ENCODE data around the gene PRSS53. TPM values are rescaled to one million over a fixed set of nuclear protein-coding genes. Genes with fewer than 3 reads are reported as not detected.
A peak's percentile ranks its signal among the peaks of the same experiment; 100 is the strongest.

Gene PRSS53
- polyA plus RNA-seq, 1 of the 3 experiments (the other 2 are of a cell fraction) = 3.1 TPM

DNA sequence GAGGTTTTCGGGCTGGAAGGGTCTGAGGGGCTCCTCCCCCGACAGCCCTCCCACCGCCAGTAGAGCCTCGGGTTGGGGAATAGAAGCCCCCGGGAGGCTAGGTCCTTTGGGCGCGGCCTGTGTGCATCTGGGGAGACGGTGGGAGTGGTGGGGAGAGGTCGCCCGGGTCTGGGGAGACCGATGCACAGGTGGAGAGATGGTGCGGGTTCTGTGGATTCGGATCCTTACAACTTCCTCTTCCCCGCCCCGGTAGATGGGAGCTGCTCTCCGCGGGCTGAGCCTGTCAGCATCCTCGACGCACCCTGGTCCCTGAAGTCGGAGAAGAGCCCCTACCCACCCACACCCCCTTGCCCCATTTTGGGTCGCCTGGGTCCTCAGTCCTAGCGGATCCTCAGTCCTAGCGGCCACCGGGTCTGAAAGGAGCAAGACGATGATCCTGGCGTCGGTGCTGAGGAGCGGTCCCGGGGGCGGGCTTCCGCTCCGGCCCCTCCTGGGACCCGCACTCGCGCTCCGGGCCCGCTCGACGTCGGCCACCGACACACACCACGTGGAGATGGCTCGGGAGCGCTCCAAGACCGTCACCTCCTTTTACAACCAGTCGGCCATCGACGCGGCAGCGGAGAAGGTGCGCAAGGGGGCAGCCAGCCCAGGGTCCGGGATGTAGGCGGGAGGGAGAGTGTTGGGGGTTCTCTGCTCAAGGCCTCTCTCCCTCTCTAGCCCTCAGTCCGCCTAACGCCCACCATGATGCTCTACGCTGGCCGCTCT, 20.2 kb upstream of the PRSS53 start:
- WGBS (ENCODE audit: low lambda C conversion rate) = 24% methylated on average over 19 of the region's 57 CpGs
- Histone ChIP-seq H3K9me3 (no peaks in the 10 kb centered on the region), H4K20me1 (ENCODE audit: insufficient read depth) (no peaks in the 10 kb centered on the region), H3K79me2 (ENCODE audit: insufficient read depth) (peaks cover 23% of the 10 kb centered on the region), H3K9me2 (no peaks in the 10 kb centered on the region), H3K4me2 (peak overlapping the region; percentile 94), H2AFZ (ENCODE audit: low read depth) (no peak overlapping the region; the same call in 1 of the 2 replicates), H3K27me3 (ENCODE audit: insufficient read depth) (no peaks in the 10 kb centered on the region), H3F3A (replicated peaks; ENCODE audit: insufficient read depth) (peaks cover 7% of the 10 kb centered on the region), H3K36me3 (replicated peaks in 1 of 2; ENCODE audit: control insufficient read depth in 1 of 2, insufficient read depth in 2 of 2, low read length in 1 of 2) (peaks cover 19 to 36% of the 10 kb centered on the region in 2 experiments), H3K27ac (ENCODE audit: low read depth in 2 of 2, low read length in 1 of 2) (peak overlapping the region in 1 of 2 experiments; percentile 86; a peak in 2 of 4 replicates), H3K9ac (peak overlapping the region; percentile 97), H3K4me1 (ENCODE audit: control insufficient read depth in 1 of 2, insufficient read depth in 2 of 2, low read depth in 1 of 2, low read length in 1 of 2) (peaks cover 8 to 25% of the 10 kb centered on the region in 2 experiments; a peak in 2 of 4 replicates), H3K4me3 (ENCODE audit: low read depth in 2 of 2, low read length in 1 of 2) (peak overlapping the region; percentile 94 to 98)
- DNase-seq = no peak
- POLR2A ChIA-PET = interaction anchor here (3.2 kb wide), 1 partner anchor 8 kb away, joined by 12 read pairs; the partner anchor contains the start of gene KAT8
- CTCF ChIA-PET = interaction anchor here (1.1 to 1.8 kb wide), 3 partner anchors 26 to 37 kb away, joined by 3 to 8 read pairs (median 3); no protein-coding TSS in a partner anchor
- no peak for TF ChIP-seq ELF1 (IDR thresholded peaks at IDR 0.05)
- no peak for TF ChIP-seq EP300 (IDR thresholded peaks at IDR 0.05; ENCODE audit: borderline replicate concordance in 1 of 2, low read depth in 1 of 2, low read length in 1 of 2)
- TF ChIP-seq, protein P1, sequence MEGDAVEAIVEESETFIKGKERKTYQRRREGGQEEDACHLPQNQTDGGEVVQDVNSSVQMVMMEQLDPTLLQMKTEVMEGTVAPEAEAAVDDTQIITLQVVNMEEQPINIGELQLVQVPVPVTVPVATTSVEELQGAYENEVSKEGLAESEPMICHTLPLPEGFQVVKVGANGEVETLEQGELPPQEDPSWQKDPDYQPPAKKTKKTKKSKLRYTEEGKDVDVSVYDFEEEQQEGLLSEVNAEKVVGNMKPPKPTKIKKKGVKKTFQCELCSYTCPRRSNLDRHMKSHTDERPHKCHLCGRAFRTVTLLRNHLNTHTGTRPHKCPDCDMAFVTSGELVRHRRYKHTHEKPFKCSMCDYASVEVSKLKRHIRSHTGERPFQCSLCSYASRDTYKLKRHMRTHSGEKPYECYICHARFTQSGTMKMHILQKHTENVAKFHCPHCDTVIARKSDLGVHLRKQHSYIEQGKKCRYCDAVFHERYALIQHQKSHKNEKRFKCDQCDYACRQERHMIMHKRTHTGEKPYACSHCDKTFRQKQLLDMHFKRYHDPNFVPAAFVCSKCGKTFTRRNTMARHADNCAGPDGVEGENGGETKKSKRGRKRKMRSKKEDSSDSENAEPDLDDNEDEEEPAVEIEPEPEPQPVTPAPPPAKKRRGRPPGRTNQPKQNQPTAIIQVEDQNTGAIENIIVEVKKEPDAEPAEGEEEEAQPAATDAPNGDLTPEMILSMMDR (IDR thresholded peaks at IDR 0.05) = no peak
- TF ChIP-seq GABPA (IDR thresholded peaks at IDR 0.05; ENCODE audit: low read depth) = no peak
- TF ChIP-seq RFX5 (IDR thresholded peaks at IDR 0.05; ENCODE audit: low read length) = no peak

DNA sequence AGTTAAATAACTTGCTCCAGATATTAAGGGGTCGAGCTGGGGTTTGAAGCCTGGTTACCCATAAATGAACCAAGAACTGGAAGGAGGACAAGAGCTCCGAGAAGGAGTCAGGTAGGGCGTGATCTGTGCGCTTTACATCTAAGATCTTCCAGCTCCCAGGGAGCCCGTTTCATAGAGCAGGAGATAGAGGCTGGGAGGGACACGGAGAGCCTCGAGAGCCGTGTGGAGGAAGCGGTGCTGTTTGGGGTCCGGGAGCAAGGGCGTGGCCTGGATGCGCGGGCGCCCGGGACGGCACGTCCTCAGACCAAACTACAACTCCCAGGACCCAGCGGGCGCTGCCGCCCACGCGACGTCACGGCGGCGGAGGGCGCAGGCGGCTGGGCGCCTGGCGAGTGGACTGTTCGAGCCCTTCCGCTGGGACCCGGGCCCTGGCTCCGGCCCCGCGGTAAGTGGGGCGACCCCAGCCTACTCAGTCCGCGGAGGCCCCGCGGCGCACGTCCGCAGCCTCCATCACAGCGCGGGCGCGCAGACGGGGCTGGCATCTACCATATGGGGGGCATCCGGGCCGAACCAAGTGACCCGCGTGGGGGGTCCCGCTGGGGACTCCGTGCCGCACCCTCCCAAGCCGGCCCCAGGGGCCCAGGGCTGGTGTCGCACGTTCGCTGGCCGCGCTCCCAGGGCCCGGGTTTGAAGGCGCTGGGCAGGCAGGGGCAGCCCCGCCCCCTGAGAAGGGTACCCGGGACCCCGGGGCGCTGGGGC, 19.5 kb upstream of the PRSS53 start, which contains the start of gene BCKDK:
TSS of gene BCKDK (plus strand) at position 352 of the 759 bp plus-strand sequence. CDS start 838 bp downstream, outside the sequence.
- WGBS (ENCODE audit: low lambda C conversion rate) = 24% methylated on average over 14 of the region's 68 CpGs
- peak; percentile 93 for DNase-seq
- Histone ChIP-seq H3K9me3 (no peaks in the 10 kb centered on the region), H3K36me3 (replicated peaks in 1 of 2; ENCODE audit: control insufficient read depth in 1 of 2, insufficient read depth in 2 of 2, low read length in 1 of 2) (peaks cover 19 to 36% of the 10 kb centered on the region in 2 experiments), H3K4me1 (ENCODE audit: control insufficient read depth in 1 of 2, insufficient read depth in 2 of 2, low read depth in 1 of 2, low read length in 1 of 2) (peaks cover 8 to 25% of the 10 kb centered on the region in 2 experiments; a peak in 2 of 4 replicates), H3K4me2 (peak within 1 kb of the TSS; percentile 94), H3K27me3 (ENCODE audit: insufficient read depth) (no peaks in the 10 kb centered on the region), H4K20me1 (ENCODE audit: insufficient read depth) (no peaks in the 10 kb centered on the region), H3K27ac (ENCODE audit: low read depth in 2 of 2, low read length in 1 of 2) (peak within 1 kb of the TSS; percentile 57 to 86; a peak in 3 of 4 replicates), H3K79me2 (ENCODE audit: insufficient read depth) (peaks cover 23% of the 10 kb centered on the region), H3K9me2 (no peaks in the 10 kb centered on the region), H3F3A (replicated peaks; ENCODE audit: insufficient read depth) (peaks cover under 1% of the 10 kb centered on the region), H3K4me3 (ENCODE audit: low read depth in 2 of 2, low read length in 1 of 2) (peak within 1 kb of the TSS; percentile 94 to 98), H2AFZ (ENCODE audit: low read depth) (peak within 1 kb of the TSS; percentile 90), H3K9ac (peak within 1 kb of the TSS; percentile 97)
- ChIA-PET POLR2A (interaction anchor here (0.6 to 3.2 kb wide), 2 partner anchors 9 to 13 kb away, joined by 3 to 12 read pairs; partner anchors contain the start of gene KAT8), CTCF (interaction anchor here (1.8 kb wide), 1 partner anchor 34 kb away, joined by 8 read pairs; no protein-coding TSS in a partner anchor)
- TF ChIP-seq ELF1 (IDR thresholded peaks at IDR 0.05) (no peak), NRF1 (IDR thresholded peaks at IDR 0.05; ENCODE audit: low read depth, low read length) (peak; percentile 65), RFX5 (IDR thresholded peaks at IDR 0.05; ENCODE audit: low read length) (no peak), TAF1 (IDR thresholded peaks at IDR 0.05; ENCODE audit: borderline replicate concordance, low read depth, low read length) (no peak), GATA2 (CRISPR knock-in tag; IDR thresholded peaks at IDR 0.05) (no peak), YY1 (IDR thresholded peaks at IDR 0.05; ENCODE audit: low read depth) (no peak), TEAD4 (IDR thresholded peaks at IDR 0.05; ENCODE audit: borderline replicate concordance, insufficient read depth) (no peak), CHD2 (IDR thresholded peaks at IDR 0.05; ENCODE audit: low read length, partially characterized antibody) (no peak), GABPA (IDR thresholded peaks at IDR 0.05; ENCODE audit: low read depth) (peak; percentile 52), FOXM1 (IDR thresholded peaks at IDR 0.05; ENCODE audit: low read depth) (no peak), TCF12 (IDR thresholded peaks at IDR 0.05) (no peak), JUND (IDR thresholded peaks at IDR 0.05) (no peak), RXRA (IDR thresholded peaks at IDR 0.05; ENCODE audit: borderline replicate concordance, low read depth) (no peak), EZH2phosphoT487 (IDR thresholded peaks at IDR 0.05; ENCODE audit: borderline replicate concordance, low read depth) (no peak), RCOR1 (IDR thresholded peaks at IDR 0.05; ENCODE audit: low read length) (no peak)
- TF ChIP-seq, protein P2, sequence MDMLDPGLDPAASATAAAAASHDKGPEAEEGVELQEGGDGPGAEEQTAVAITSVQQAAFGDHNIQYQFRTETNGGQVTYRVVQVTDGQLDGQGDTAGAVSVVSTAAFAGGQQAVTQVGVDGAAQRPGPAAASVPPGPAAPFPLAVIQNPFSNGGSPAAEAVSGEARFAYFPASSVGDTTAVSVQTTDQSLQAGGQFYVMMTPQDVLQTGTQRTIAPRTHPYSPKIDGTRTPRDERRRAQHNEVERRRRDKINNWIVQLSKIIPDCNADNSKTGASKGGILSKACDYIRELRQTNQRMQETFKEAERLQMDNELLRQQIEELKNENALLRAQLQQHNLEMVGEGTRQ (IDR thresholded peaks at IDR 0.05; ENCODE audit: borderline replicate concordance, low read depth, low read length) = no peak
- TF ChIP-seq, protein P3, sequence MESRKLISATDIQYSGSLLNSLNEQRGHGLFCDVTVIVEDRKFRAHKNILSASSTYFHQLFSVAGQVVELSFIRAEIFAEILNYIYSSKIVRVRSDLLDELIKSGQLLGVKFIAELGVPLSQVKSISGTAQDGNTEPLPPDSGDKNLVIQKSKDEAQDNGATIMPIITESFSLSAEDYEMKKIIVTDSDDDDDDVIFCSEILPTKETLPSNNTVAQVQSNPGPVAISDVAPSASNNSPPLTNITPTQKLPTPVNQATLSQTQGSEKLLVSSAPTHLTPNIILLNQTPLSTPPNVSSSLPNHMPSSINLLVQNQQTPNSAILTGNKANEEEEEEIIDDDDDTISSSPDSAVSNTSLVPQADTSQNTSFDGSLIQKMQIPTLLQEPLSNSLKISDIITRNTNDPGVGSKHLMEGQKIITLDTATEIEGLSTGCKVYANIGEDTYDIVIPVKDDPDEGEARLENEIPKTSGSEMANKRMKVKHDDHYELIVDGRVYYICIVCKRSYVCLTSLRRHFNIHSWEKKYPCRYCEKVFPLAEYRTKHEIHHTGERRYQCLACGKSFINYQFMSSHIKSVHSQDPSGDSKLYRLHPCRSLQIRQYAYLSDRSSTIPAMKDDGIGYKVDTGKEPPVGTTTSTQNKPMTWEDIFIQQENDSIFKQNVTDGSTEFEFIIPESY (IDR thresholded peaks at IDR 0.05; ENCODE audit: borderline replicate concordance, low read depth) = no peak
